Fibroblast of pulmonary artery (primary cell): Measurements from ENCODE around the gene CLIC6.

ENCODE experiments used
- DNase-seq: peaks from one replicate; pipeline ENCODE4 v3.0.0-alpha.2; 2010; ENCODE audit warnings: low read depth
- H3K4me3 ChIP-seq: replicated peaks from 2 replicates; pipeline ENCODE4 v1.5.1; 2011; ENCODE audit warnings: low read depth, mild to moderate bottlenecking, control low read depth, low read length, moderate library complexity
- TF ChIP-seq, protein P1 (sequence below): IDR thresholded peaks from 2 replicates; pipeline ENCODE4 v1.5.1; 2011; ENCODE audit warnings: mild to moderate bottlenecking, control low read depth, low read length, inconsistent platforms; ENCODE audit errors: missing control alignments

The CLIC6 gene

DNA sequence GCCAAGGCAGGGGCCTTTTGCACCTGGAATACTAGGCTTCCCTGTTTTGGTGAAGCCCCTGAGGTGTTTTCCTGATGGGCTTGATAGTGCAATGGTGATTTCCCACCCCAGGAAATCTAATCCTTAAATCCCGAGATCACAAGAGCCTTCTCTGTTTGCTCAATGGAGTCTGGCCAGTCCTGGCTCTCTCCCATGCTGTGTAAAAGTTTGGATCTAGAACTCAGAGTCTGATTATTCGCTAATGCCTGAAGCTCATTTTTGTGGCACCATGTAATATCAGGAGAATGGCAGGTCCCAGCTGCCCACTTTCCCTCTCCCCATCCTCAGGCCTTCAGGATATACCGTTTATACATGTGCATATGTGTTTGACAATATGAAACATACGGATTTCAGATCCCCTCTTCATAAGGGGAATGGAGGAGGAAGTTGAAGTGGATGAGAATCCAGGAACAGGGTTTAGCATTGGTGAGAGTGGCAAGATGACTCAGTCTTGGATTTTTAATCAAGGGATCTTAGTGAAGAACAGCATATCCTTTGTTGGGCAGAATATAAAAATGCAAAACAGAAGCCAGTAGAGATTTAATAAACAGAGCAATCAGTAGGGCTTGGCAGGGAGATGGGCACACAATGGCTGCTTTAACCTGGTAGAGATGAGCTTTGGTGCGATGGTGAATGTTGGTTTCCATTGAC lies 62.1 kb downstream of the CLIC6 start:
- no peak for DNase-seq
- TF ChIP-seq, protein P1, sequence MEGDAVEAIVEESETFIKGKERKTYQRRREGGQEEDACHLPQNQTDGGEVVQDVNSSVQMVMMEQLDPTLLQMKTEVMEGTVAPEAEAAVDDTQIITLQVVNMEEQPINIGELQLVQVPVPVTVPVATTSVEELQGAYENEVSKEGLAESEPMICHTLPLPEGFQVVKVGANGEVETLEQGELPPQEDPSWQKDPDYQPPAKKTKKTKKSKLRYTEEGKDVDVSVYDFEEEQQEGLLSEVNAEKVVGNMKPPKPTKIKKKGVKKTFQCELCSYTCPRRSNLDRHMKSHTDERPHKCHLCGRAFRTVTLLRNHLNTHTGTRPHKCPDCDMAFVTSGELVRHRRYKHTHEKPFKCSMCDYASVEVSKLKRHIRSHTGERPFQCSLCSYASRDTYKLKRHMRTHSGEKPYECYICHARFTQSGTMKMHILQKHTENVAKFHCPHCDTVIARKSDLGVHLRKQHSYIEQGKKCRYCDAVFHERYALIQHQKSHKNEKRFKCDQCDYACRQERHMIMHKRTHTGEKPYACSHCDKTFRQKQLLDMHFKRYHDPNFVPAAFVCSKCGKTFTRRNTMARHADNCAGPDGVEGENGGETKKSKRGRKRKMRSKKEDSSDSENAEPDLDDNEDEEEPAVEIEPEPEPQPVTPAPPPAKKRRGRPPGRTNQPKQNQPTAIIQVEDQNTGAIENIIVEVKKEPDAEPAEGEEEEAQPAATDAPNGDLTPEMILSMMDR: no peak

DNA sequence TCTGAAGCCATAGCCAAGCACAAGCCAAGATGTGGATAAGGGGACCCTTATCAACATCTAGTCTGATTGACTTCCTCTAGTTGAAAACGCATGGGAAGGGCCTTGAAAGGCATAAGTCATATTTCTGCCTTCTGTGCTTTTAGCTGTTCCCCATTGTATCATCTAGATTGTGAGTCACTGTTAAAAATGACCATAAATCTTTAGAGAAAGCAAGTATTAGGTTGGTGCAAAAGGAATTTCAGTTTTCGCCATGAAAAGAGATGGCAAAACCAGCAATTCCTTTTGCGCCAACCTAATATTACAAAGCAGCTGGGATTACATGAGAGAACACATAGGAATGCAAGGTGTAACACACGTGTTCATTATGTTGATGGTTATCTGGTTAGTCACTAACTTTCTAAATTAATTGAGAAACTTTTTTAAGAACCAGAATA lies 63.6 kb downstream of the CLIC6 start:
- no peak overlapping the region for H3K4me3 ChIP-seq
- TF ChIP-seq, protein P1: no peak
- DNase-seq: no peak

More for the DNA sequence above, 62.1 kb downstream of the CLIC6 start:
- no peak overlapping the region for H3K4me3 ChIP-seq

DNA sequence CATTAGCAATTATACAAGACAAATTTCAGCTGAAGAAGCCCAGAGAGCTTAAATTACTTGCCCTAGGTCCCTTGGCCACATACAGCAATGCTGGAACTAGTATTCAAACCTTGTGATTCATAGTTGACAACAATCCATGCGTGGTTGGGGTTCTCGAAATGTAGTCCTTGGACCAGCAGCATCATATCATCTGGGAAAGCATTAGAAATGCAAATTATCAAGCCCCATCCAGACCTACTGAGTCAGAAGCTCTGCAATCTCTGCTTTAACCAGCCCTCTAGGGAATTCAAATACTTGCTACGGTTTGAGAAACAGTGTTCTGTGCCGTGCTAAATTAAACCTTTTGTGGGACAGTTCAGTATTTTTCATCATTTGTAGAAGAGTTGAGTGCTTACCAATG lies 65.1 kb downstream of the CLIC6 start:
- TF ChIP-seq, protein P1: no peak
- H3K4me3 ChIP-seq: no peak overlapping the region
- no peak for DNase-seq

DNA sequence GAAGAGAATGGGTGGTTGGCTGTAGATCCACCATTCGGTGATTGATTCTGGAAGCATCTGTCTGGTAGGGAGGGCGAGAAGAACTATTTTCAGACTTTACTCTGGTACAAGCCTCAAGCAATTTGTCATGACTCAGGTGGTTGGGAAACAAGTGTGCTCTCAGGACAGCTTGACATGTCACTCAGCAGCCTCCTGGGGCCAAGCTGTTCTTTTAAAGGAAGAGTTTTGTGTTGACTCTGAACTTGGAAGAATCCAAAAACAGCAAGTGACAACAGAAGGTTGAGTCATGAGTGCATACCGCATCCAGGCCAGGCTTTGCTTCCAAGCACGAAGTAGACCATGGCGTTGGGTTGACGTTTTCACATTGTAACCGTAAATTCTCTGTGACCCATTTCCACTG lies 65.9 kb downstream of the CLIC6 start:
- no peak overlapping the region for H3K4me3 ChIP-seq
- TF ChIP-seq, protein P1: no peak
- DNase-seq: no peak

DNA sequence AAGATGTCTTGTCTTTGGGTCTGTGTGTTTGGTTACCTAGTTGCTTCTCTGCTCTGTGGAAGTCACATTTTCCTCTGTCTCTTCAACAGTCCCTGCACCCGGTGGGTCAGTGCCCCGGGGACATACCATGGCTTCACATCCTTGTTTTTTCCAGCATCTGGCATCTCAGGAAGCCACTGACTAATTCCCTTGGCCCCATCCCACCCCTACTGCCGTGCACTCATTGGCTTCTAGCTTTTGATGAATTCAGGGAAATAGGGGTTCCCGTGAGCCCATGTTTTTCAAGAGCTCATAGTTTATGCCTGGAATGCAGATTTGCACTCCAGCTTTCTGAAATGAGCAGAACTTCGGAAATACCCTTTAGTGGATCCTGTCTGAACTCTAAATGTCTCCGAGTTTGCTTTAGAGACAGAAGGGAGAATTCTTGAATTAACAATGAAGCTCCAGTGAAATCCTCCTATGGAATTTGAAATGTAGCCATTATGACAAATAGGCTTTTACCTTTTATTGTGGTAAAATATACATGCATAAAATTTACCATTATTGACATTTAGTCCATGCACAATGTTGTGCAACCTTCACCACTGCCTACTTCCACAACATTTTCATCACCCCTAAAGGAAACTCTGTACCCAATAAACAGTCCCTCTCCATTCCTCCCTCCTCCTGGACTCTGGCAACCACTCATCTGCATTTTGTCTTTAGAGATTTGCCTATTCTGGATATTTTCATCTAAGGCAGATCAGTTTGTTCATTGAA lies 67.5 kb downstream of the CLIC6 start:
- H3K4me3 ChIP-seq: no peak overlapping the region
- no peak for DNase-seq
- TF ChIP-seq, protein P1: no peak

DNA sequence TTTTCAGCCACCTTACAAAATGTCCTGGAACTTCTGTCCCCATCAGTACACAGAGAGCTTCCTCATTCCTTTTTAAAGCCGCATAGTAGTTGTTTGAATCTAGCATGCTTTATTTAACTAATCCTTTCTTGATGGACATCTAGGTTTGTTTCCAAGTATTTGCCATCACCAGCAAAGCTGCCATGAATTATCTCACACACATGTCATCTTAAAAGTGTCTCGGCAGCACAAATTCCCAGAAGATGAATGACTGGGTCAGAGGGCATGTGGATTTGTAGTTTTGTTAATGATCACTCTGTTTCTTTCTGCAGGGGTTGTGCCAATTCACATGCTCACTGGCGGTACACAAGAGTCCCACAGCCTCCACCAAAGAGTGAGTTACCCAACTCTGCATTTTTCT lies 68.3 kb downstream of the CLIC6 start:
- TF ChIP-seq, protein P1: no peak
- no peak overlapping the region for H3K4me3 ChIP-seq
- no peak for DNase-seq

DNA sequence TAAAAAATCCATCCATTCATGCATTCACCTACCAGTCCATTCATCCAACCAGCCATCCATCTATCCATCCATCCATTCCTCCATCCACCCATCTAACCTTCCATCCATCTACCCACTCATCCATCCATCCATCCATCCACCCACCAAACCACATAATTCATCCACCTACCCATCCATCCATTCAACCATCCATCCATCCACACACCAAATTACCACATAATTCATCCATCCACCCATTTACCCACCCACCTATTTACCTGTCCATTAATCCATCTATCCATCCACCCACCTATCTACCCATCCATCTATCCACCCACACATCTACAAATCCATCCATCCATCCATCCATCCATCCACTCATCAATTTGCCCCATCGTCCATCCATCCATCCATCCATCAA lies 71.4 kb downstream of the CLIC6 start:
- TF ChIP-seq, protein P1: no peak
- no peak for DNase-seq
- no peak overlapping the region for H3K4me3 ChIP-seq
